OCI-LY3 (cell line): Measurements from ENCODE around the gene WIF1.

Experiments used
- H2AFZ ChIP-seq: fragments of 200-600, 300-600 bp; shearing (Covaris generic); 2 replicates; pipeline ENCODE4 v1.6.0; 2014; ENCODE audit warnings: antibody characterized with exemption, low read depth, low read length
- H3K27ac ChIP-seq: fragments of 200-600, 300-600 bp; sonication (generic); 2 replicates; pipeline ENCODE4 v1.5.1; 2014; ENCODE audit warnings: mild to moderate bottlenecking, low read length, moderate library complexity, mixed read lengths
- H3K27me3 ChIP-seq: fragments of 200-600, 300-600 bp; sonication (generic); 2 replicates; pipeline ENCODE4 v1.6.1; 2014; ENCODE audit warnings: low read depth, low read length, mixed read lengths
- H3K36me3 ChIP-seq: fragments of 200-600, 300-600 bp; sonication (generic); replicated peaks from 2 replicates; pipeline ENCODE3; 2014; ENCODE audit warnings: low read depth, low read length, mixed read lengths
- H3K4me1 ChIP-seq: fragments of 300-600, 200-600 bp; sonication (generic); 2 replicates; pipeline ENCODE4 v1.6.1; 2014; ENCODE audit warnings: low read length, mixed read lengths
- H3K4me2 ChIP-seq: fragments of 200-600, 300-600 bp; sonication (generic); 2 replicates; pipeline ENCODE4 v1.6.1; 2014; ENCODE audit warnings: low read length, mixed read lengths
- H3K4me3 ChIP-seq: fragments of 300-600, 200-600 bp; sonication (generic); 2 replicates; pipeline ENCODE4 v1.5.1; 2014; ENCODE audit warnings: antibody characterized with exemption, mild to moderate bottlenecking, low read length, moderate library complexity
- H3K79me2 ChIP-seq: fragments of 300-600, 200-600 bp; shearing (Covaris generic); 2 replicates; pipeline ENCODE4 v1.6.1; 2014; ENCODE audit warnings: mild to moderate bottlenecking, low read length, mixed read lengths
- H3K9ac ChIP-seq: fragments of 300-600, 200-600 bp; shearing (Covaris generic); 2 replicates; pipeline ENCODE4 v1.6.0; 2014; ENCODE audit warnings: mild to moderate bottlenecking, low read length, moderate library complexity
- H3K9me3 ChIP-seq: fragments of 200-600, 300-600 bp; shearing (Covaris generic); 2 replicates; pipeline ENCODE4 v1.6.1; 2014; ENCODE audit warnings: low read length, mixed read lengths; ENCODE audit not compliant: insufficient read depth
- H4K20me1 ChIP-seq: fragments of 200-600, 300-600 bp; sonication (generic); 2 replicates; pipeline ENCODE4 v1.6.1; 2016; ENCODE audit warnings: low read length, mixed read lengths; ENCODE audit not compliant: insufficient read depth
- EZH2phosphoT487 ChIP-seq: fragments of 200-600 bp; shearing (Covaris generic); IDR thresholded peaks from 2 replicates; pipeline ENCODE4 v1.6.1; 2018; ENCODE audit warnings: antibody characterized with exemption, mixed run types, low read depth
- TF ChIP-seq, protein P1 (sequence below): fragments of 200-600, 300-600 bp; sonication (generic); IDR thresholded peaks from 2 replicates; pipeline ENCODE4 v1.5.1; 2014; ENCODE audit warnings: antibody characterized with exemption, low read length, low read depth

WIF1 gene

DNA sequence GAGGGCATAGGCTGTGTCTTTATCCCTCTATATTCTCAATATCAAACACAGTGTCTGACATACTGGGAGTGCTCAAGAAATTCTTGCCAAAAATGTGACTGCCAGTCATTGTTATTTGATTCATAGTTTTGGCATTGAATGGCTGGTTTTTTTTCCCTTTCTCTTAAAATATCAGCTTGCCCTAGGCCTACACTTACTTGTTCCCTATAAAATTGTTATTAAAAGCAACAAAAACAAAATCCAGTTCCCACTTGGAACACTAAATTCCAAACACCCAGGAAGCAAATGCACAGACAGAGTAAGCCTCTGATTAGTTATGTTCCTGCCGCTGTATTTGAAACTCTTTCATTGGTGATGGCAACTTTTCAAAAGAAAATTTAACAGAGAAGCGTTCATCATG, 110.7 kb downstream of the WIF1 start:
- peaks cover 12% of the 10 kb centered on the region; the same call in 1 of the 2 replicates for H3K27me3 ChIP-seq
- no peak overlapping the region for H2AFZ ChIP-seq
- no peak overlapping the region for H3K27ac ChIP-seq
- H3K4me2 ChIP-seq: no peak overlapping the region
- H3K79me2 ChIP-seq: no peaks in the 10 kb centered on the region
- TF ChIP-seq, protein P1, sequence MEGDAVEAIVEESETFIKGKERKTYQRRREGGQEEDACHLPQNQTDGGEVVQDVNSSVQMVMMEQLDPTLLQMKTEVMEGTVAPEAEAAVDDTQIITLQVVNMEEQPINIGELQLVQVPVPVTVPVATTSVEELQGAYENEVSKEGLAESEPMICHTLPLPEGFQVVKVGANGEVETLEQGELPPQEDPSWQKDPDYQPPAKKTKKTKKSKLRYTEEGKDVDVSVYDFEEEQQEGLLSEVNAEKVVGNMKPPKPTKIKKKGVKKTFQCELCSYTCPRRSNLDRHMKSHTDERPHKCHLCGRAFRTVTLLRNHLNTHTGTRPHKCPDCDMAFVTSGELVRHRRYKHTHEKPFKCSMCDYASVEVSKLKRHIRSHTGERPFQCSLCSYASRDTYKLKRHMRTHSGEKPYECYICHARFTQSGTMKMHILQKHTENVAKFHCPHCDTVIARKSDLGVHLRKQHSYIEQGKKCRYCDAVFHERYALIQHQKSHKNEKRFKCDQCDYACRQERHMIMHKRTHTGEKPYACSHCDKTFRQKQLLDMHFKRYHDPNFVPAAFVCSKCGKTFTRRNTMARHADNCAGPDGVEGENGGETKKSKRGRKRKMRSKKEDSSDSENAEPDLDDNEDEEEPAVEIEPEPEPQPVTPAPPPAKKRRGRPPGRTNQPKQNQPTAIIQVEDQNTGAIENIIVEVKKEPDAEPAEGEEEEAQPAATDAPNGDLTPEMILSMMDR: no peak
- TF ChIP-seq EZH2phosphoT487: no peak
- H3K4me3 ChIP-seq: no peak overlapping the region
- H3K36me3 ChIP-seq: no peaks in the 10 kb centered on the region
- H3K4me1 ChIP-seq: no peaks in the 10 kb centered on the region
- no peaks in the 10 kb centered on the region for H4K20me1 ChIP-seq
- H3K9me3 ChIP-seq: no peaks in the 10 kb centered on the region
- no peak overlapping the region for H3K9ac ChIP-seq

DNA sequence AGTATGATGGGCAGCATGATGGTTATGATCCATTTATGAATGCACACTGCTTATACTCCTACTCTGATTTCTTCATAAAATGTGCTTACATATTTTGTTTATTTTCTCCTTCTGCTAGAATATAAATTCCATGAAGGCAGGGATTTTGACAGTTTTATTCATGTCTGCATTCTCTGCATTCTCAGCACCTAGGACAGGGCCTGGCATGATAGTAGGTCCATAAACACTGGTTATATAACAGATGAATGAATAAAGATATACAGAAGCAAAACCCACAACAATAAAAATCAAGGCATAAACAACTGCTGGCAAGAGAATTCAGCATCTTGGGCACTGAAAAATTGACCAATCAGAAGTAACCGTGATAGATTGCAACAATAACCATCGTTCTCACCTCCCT, 115.4 kb downstream of the WIF1 start:
- TF ChIP-seq, protein P1: no peak
- no peak for TF ChIP-seq EZH2phosphoT487
- H3K36me3 ChIP-seq: no peaks in the 10 kb centered on the region
- no peaks in the 10 kb centered on the region for H3K4me1 ChIP-seq
- no peak overlapping the region for H3K27ac ChIP-seq
- H3K4me2 ChIP-seq: no peak overlapping the region
- no peak overlapping the region for H2AFZ ChIP-seq
- H3K79me2 ChIP-seq: no peaks in the 10 kb centered on the region
- H3K27me3 ChIP-seq: peaks cover 18% of the 10 kb centered on the region; the same call in 1 of the 2 replicates
- H3K9ac ChIP-seq: no peak overlapping the region
- no peaks in the 10 kb centered on the region for H4K20me1 ChIP-seq
- no peak overlapping the region for H3K4me3 ChIP-seq
- H3K9me3 ChIP-seq: no peaks in the 10 kb centered on the region

DNA sequence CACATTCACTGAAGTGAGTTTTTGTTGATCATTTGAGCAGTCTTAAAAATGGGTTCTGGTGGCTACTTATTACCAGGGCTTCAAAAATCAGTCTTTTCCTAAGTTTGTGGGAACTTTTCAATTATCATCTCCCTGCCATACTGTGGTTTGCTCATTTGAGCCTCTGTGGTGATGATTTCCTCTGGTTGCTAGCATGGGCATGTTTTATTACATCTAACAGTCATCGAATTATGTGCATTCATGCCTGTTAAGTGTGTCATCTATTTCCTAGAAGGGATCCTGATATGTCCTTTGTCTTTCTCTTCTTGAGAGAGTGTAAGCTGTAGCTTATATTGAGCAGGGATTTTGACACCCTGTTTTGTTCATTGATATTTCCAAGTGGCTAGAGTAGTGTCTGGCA, 116.8 kb downstream of the WIF1 start:
- Histone ChIP-seq H3K27me3 (peaks cover 16% of the 10 kb centered on the region; the same call in 1 of the 2 replicates), H3K9me3 (no peaks in the 10 kb centered on the region), H3K79me2 (no peaks in the 10 kb centered on the region), H3K4me3 (no peak overlapping the region), H3K9ac (no peak overlapping the region), H3K4me2 (no peak overlapping the region), H4K20me1 (no peaks in the 10 kb centered on the region), H3K27ac (no peak overlapping the region), H3K4me1 (no peaks in the 10 kb centered on the region), H2AFZ (no peak overlapping the region), H3K36me3 (no peaks in the 10 kb centered on the region)
- no peak for TF ChIP-seq EZH2phosphoT487
- TF ChIP-seq, protein P1: no peak
